Adrenal gland (tissue), 5 donors: ENCODE results near the gene PLXDC2.

Source experiments
- POLR2A ChIP-seq, 2 donors: fragments of 450-650 bp; IDR thresholded peaks; one replicate each; pipeline ENCODE4 v1.6.1; 2017; ENCODE audit warnings: antibody characterized with exemption in 2 of 2, mild to moderate bottlenecking in 2 of 2, moderate library complexity in 1 of 2
- TF ChIP-seq, protein P1 (sequence below), 6 experiments: fragments of 450-650 bp in 4 of 6; fragments of 200-600 bp in 2 of 6; sonication (generic) in 1 of 6; IDR thresholded peaks; 1 replicate in 5 of 6; 2 replicates in 1 of 6; pipeline versions ENCODE4 v1.5.1 to v1.8.0; 2016 to 2021; ENCODE audit warnings: antibody characterized with exemption in 6 of 6, mild to moderate bottlenecking in 2 of 6, moderate library complexity in 1 of 6
- donor health status: DM: no; HTN: no; CAD: no.

DNA sequence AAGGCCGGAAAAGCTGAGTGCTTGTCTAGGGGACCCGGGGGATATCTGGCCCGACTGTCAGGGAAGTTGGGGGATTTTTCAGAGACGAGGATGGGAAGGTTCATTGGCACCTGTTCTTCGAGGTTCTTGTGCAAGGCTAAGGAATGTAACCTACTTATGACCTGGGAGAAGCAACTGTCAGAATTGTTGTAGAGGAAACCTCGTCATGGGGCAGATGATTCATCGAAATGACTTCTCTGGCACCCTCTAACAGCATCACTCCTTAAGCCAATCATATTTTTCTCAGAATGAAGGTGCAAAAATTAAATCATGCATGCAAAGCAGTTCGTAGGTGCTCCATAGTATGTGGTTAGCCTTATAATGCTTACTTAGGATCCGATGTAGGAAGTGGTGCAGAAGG, 58.6 kb downstream of the PLXDC2 start:
- TF ChIP-seq, protein P1, sequence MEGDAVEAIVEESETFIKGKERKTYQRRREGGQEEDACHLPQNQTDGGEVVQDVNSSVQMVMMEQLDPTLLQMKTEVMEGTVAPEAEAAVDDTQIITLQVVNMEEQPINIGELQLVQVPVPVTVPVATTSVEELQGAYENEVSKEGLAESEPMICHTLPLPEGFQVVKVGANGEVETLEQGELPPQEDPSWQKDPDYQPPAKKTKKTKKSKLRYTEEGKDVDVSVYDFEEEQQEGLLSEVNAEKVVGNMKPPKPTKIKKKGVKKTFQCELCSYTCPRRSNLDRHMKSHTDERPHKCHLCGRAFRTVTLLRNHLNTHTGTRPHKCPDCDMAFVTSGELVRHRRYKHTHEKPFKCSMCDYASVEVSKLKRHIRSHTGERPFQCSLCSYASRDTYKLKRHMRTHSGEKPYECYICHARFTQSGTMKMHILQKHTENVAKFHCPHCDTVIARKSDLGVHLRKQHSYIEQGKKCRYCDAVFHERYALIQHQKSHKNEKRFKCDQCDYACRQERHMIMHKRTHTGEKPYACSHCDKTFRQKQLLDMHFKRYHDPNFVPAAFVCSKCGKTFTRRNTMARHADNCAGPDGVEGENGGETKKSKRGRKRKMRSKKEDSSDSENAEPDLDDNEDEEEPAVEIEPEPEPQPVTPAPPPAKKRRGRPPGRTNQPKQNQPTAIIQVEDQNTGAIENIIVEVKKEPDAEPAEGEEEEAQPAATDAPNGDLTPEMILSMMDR (IDR thresholded peaks at IDR 0.05) = no peak
- no peak for TF ChIP-seq POLR2A (IDR thresholded peaks at IDR 0.05)
